Loucy (cell line): ENCODE results near the gene NXN.
"Not testable (repeated sequence)": the region's sequence is repeated elsewhere in the genome, so short reads cannot be mapped to it uniquely, and the experiment has no call there.

Source experiments
- H2AFZ ChIP-seq: fragments of 200-600 bp; sonication (generic); 2 replicates; pipeline ENCODE4 v1.6.0; 2016; ENCODE audit warnings: antibody characterized with exemption, mild to moderate bottlenecking, low read length, moderate library complexity
- H3F3A ChIP-seq: fragments of 200-600 bp; 2 replicates; pipeline ENCODE4 v1.6.0; 2016; ENCODE audit warnings: antibody characterized with exemption, low read depth, mild to moderate bottlenecking
- H3K27me3 ChIP-seq: fragments of 200-600 bp; sonication (generic); 2 replicates; pipeline ENCODE4 v1.6.1; 2014; ENCODE audit warnings: low read length, mild to moderate bottlenecking; ENCODE audit not compliant: insufficient read depth, poor library complexity, severe bottlenecking
- H3K36me3 ChIP-seq: fragments of 200-600 bp; sonication (generic); 2 replicates; pipeline ENCODE4 v1.6.1; 2016; ENCODE audit warnings: low read length; ENCODE audit not compliant: insufficient read depth
- H3K4me1 ChIP-seq: fragments of 200-600 bp; sonication (generic); 2 replicates; pipeline ENCODE4 v1.5.1; 2014; ENCODE audit warnings: low read length, mild to moderate bottlenecking; ENCODE audit not compliant: insufficient read depth, poor library complexity, severe bottlenecking
- H3K4me2 ChIP-seq: fragments of 200-600 bp; sonication (generic); 2 replicates; pipeline ENCODE4 v1.6.0; 2014; ENCODE audit warnings: antibody characterized with exemption, low read length, low read depth, mild to moderate bottlenecking; ENCODE audit not compliant: poor library complexity, severe bottlenecking
- H3K4me3 ChIP-seq: fragments of 200-600 bp; sonication (generic); 2 replicates; pipeline ENCODE4 v1.5.1; 2014; ENCODE audit warnings: low read length, mild to moderate bottlenecking, mixed read lengths; ENCODE audit not compliant: poor library complexity, severe bottlenecking
- H3K79me2 ChIP-seq: fragments of 200-600 bp; sonication (generic); 2 replicates; pipeline ENCODE4 v1.6.1; 2014; ENCODE audit warnings: low read length; ENCODE audit not compliant: insufficient read depth
- H3K9ac ChIP-seq: fragments of 200-600 bp; sonication (generic); 2 replicates; pipeline ENCODE4 v1.6.0; 2014; ENCODE audit warnings: mild to moderate bottlenecking, low read depth, low read length, moderate library complexity; ENCODE audit not compliant: poor library complexity, severe bottlenecking
- H3K9me2 ChIP-seq: fragments of 200-600 bp; sonication (generic); replicated peaks from 2 replicates; pipeline ENCODE4 v1.6.1; 2016; ENCODE audit warnings: low read depth, low read length, mixed read lengths
- H3K9me3 ChIP-seq: fragments of 200-600 bp; sonication (generic); 2 replicates; pipeline ENCODE4 v1.6.1; 2014; ENCODE audit warnings: mild to moderate bottlenecking, antibody characterized with exemption, low read length, low read depth; ENCODE audit not compliant: insufficient read depth
- H4K20me1 ChIP-seq: fragments of 200-600 bp; sonication (generic); 2 replicates; pipeline ENCODE4 v1.6.0; 2014; ENCODE audit warnings: antibody characterized with exemption, low read length, mild to moderate bottlenecking; ENCODE audit not compliant: insufficient read depth, poor library complexity, severe bottlenecking
- CTCF ChIP-seq: fragments of 200-600 bp; sonication (generic); conservative IDR thresholded peaks from 2 replicates; pipeline ENCODE4 v1.5.1; 2014; ENCODE audit warnings: mild to moderate bottlenecking, antibody characterized with exemption, low read length
- EZH2phosphoT487 ChIP-seq: fragments of 200-600 bp; IDR thresholded peaks from 2 replicates; pipeline ENCODE4 v1.6.1; 2018; ENCODE audit warnings: antibody characterized with exemption, mild to moderate bottlenecking, moderate library complexity, borderline replicate concordance

Gene NXN

GRCh38 chr17:927611-928461 is 51.7 kb downstream of the NXN start:
- Histone ChIP-seq H3K4me3 (no peak overlapping the region), H3K4me2 (no peak overlapping the region), H3K79me2 (no peaks in the 10 kb centered on the region)

GRCh38 chr17:925817-926216 is 53.8 kb downstream of the NXN start:
- H3K4me1 ChIP-seq, result no peaks in the 10 kb centered on the region
- TF ChIP-seq CTCF, result no peak
- no peak for TF ChIP-seq EZH2phosphoT487
- H3K9me3 ChIP-seq, result peaks cover 5% of the 10 kb centered on the region; the same call in 1 of the 2 replicates
- no peaks in the 10 kb centered on the region for H4K20me1 ChIP-seq
- no peaks in the 10 kb centered on the region for H3K36me3 ChIP-seq
- H3K27me3 ChIP-seq, result no peaks in the 10 kb centered on the region
- no peak overlapping the region for H3K4me2 ChIP-seq
- H3K79me2 ChIP-seq, result no peaks in the 10 kb centered on the region
- H3F3A ChIP-seq, result no peaks in the 10 kb centered on the region
- no peak overlapping the region for H3K4me3 ChIP-seq
- H2AFZ ChIP-seq, result no peak overlapping the region
- no peaks in the 10 kb centered on the region for H3K9me2 ChIP-seq
- H3K9ac ChIP-seq, result no peak overlapping the region

More at GRCh38 chr17:927611-928461, 51.7 kb downstream of the NXN start:
- H4K20me1 ChIP-seq, result no peaks in the 10 kb centered on the region
- no peaks in the 10 kb centered on the region for H3K9me2 ChIP-seq
- H3K27me3 ChIP-seq, result no peaks in the 10 kb centered on the region
- H3K36me3 ChIP-seq, result no peaks in the 10 kb centered on the region
- no peak for TF ChIP-seq CTCF
- no peak for TF ChIP-seq EZH2phosphoT487
- H3K4me1 ChIP-seq, result no peaks in the 10 kb centered on the region
- no peaks in the 10 kb centered on the region for H3F3A ChIP-seq
- peaks cover 5% of the 10 kb centered on the region; the same call in 1 of the 2 replicates for H3K9me3 ChIP-seq
- no peak overlapping the region for H3K9ac ChIP-seq
- H2AFZ ChIP-seq, result no peak overlapping the region

GRCh38 chr17:924711-925475 is 54.7 kb downstream of the NXN start:
- H3K79me2 ChIP-seq, result no peaks in the 10 kb centered on the region
- H3F3A ChIP-seq, result no peaks in the 10 kb centered on the region
- H3K9me3 ChIP-seq, result peaks cover 5% of the 10 kb centered on the region; the same call in 1 of the 2 replicates
- H3K4me1 ChIP-seq, result no peaks in the 10 kb centered on the region
- no peak overlapping the region for H3K4me3 ChIP-seq
- H3K36me3 ChIP-seq, result no peaks in the 10 kb centered on the region
- H3K9me2 ChIP-seq, result no peaks in the 10 kb centered on the region
- no peak for TF ChIP-seq EZH2phosphoT487
- TF ChIP-seq CTCF, result no peak
- no peak overlapping the region for H2AFZ ChIP-seq
- no peak overlapping the region for H3K9ac ChIP-seq
- H3K27me3 ChIP-seq, result no peaks in the 10 kb centered on the region
- no peaks in the 10 kb centered on the region for H4K20me1 ChIP-seq
- no peak overlapping the region for H3K4me2 ChIP-seq

GRCh38 chr17:924306-924705 is 55.3 kb downstream of the NXN start:
- not testable (repeated sequence) for H3K9ac ChIP-seq, H2AFZ ChIP-seq, H3K9me3 ChIP-seq, H3K9me2 ChIP-seq, H3K4me2 ChIP-seq, H3K27me3 ChIP-seq, H3K79me2 ChIP-seq, H3K4me1 ChIP-seq, H3F3A ChIP-seq, H3K36me3 ChIP-seq, H3K4me3 ChIP-seq, H4K20me1 ChIP-seq
